Stimulated activated CD4-positive, alpha-beta T cell treated with anti-CD3 and anti-CD28 coated beads, Interleukin-4, amount 100 ng/mL, for 48 hours (primary cell): Measurements from ENCODE around the gene KRTAP5-2.

Source experiments
- DNase-seq, 2 donors: peaks; one replicate each; pipeline ENCODE4 v3.0.0-alpha.2; 2020; ENCODE audit warnings: low read depth in 2 of 2

The KRTAP5-2 gene

GRCh38 chr11:1567721-1568100, 30.4 kb downstream of the KRTAP5-2 start:
- DNase-seq: no peak

DNA sequence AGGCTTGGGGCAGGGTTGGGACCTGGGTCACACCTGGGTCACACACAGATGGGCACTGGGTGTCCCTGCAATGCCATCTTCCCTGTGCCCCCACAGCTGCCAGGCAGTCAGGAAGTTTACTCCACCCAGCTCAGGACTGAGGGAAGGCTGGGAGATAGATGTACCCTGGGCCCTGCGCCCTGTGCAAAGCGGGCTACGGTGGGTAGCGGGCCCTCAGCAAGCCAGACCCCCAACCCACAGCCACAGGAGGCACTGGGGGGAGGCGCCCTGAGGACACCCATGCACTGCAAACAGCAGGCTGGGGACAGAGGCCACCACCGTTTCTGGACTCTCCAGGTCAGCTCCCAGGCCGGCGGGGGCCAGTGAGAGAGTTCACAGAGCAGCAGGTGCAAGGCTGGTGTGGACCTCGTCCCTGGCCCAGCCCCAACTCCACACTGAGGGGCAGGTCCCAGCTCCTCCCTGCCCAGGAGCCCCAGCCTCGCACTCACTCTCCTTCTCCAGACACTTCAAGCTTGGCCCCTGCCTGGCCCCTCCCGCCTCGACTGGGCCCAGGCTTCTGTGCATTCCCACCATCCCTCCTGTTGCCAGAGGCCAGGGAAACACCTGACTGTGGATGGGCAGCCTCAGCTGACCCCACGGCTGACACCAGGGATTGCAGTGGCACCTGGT, 30.9 kb downstream of the KRTAP5-2 start:
- DNase-seq: no peak

DNA sequence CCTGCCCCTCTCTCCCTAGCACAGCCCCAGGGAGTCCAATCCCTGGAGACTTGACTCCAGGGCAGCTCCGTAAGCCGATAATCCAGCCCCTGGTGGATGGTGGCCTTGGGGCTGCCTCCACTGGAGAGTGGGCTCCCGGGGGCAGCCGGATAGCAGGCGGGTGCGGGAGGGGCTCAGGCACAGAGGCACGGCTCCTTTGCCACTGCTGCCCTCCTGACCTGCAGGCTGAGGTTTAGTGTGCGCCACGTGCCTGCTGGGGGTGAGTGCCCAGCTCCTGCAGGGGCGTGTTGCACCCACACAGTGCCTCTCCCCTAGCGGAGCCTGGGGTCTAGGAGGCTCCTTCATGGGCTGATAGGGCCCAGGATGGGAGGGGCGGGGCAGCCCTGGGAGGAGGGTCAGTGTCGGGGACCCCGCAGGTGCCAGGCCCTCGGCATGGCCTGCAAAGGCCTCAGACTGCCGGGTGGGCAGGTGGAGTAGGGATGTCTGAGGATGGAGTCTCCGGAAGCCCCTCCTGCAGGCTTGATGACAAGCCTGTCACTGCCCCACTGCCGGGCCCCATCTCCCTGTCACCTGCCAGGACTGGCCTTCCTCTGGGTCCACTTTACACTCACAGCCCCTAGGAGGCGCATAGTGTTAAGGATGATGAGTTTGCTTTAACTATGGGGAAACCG, 31.6 kb downstream of the KRTAP5-2 start:
- DNase-seq: no peak

DNA sequence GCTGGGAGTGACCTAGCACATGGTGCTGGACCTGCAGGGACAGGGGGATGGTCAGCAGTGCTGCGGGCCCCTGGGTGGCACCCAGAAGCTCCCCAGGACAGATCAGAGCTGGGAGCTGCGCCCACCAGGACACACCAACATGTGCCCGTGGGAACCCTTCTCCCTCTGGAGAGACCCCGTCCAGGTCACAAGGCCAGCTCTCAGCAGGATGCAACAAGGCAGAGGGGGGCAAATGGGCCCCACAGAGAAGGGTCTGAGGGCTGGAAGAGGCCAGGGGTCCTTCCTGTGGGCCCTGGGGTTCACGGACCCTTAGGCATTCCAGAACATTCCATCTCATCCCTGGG, 32.2 kb downstream of the KRTAP5-2 start:
- no peak for DNase-seq

DNA sequence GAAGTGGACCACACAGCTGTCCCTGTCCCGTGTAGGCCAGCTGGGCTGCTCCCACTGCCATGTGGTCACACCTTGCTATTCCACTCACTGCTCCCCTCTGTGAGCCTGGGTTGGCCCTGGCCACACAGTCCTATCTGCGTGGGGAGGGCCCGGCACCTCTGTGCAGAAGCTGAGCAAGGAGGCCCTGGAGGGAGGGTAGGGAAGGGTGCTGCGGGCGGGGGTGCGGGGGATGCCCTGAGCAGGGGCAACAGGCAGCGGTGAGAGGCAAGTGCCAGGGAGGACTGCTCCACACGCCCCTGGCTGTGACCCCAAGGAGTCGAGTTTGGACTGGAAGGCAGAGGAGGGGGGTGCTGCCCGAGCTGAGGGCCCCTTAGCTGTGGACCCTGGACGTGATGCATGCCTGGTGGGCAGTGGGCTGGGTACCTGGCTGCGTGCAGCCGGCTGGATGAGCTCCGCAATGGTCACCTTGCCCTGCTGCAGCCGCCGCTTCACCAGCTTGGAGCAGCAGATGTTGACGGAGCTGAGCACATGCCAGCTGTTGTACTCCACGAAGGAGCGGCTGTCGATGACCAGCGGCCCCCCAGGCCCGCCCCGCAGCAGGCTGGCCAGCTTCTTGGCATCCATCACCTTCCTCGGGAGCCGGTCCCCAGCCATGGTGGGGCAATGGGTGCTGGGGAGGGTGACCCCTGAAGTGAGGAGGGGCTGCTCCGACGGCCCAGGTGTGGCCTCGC, 32.8 kb downstream of the KRTAP5-2 start:
- no peak for DNase-seq

DNA sequence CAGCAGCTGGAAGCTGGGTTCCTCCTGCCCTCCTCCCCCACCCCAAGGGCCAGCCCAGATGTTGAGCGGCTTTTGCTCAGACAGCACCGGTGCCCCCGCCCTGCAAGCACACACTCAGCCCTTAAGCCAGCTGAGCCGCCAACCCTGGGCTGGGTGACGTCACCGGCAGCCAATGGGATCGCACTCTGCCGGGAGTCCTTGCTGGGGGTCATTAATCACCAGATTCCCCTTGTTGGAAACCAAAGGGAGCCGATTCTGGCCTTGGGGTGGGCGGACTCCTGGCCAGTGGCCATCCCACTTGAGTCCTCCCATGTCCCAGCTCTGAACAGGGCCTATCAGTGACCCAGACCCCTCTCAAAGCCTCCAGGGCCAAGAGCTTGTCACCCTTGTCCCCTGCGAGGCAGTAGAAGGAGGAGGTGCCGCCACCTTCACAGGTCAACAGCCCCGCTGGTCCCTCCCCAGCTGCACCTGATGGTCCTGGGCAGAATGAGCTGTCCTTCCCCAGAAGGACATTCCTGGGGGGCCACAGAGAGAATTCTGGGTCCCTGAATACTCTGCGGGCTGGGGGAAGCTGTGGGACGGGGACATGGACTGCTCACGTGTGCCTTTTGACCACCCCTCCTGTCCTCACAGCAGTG, 33.4 kb downstream of the KRTAP5-2 start:
- DNase-seq: no peak

DNA sequence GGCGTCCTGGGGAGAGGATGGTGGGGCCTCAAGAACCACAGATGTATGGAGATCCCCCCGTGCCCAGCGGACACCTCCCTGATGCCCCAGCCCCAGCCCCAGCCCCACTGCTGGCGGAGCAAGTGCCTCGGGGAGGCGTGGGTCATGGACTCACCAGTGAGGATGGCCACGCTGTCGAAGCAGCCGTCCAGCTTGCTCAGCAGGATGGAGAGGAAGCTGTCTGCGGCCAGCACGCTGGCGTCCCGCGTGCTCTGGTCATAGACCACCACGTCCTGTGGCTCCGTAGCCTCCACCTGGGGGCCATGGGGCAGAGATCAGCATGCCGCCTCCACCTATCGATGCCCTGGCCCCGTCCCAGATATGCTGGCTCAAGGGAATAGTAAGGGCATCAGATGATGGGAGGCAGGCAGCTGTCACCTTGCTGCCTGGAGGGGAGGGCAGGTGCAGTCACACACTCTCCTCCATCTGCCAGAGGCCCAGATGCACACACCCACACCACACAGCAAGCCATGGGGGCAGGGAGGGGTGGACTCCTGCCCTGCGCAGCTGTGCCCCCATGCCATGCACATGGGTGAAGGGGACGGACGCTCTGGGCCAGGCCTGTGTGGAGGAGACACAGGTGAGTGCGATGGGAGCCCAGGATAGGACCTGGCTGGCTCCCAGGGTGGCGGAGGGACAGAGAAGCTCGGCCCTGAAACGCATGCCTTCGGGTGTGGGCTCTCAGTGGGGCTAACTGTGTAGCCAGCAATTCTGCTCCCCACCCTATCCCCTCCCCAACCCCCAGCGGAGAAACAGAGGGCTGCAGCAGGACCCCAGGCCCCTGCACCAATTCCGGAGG, 34.2 kb downstream of the KRTAP5-2 start:
- no peak for DNase-seq

DNA sequence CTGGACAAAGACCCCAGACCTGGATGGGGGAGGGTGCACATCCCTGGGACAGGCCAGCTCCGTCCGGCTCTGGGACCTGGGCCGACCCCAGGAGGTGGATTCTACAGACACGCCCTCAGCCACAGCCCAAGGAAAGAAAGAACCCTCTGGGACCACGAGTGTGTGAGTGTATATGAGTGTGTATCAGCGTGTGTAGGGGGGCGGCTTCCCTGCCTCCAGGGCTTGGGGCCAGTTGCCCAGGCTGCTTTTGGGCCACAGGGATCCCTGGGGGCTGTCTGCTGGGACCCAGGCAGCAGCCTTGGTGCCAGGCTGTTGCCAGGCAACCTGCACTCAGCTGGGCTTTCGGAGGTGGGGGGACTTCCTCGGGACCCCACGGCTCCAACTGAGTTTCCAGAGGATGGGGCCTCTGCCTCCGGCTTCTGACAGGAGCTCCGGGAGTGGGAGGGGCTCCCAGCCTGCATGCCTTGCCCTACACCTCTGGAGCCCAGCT, 34.9 kb downstream of the KRTAP5-2 start:
- no peak for DNase-seq

GRCh38 chr11:1562469-1563148, 35.5 kb downstream of the KRTAP5-2 start:
- no peak for DNase-seq

- DNase-seq: no peak
Measured at GRCh38 chr11:1561955-1562354, 36.1 kb downstream of the KRTAP5-2 start.

DNA sequence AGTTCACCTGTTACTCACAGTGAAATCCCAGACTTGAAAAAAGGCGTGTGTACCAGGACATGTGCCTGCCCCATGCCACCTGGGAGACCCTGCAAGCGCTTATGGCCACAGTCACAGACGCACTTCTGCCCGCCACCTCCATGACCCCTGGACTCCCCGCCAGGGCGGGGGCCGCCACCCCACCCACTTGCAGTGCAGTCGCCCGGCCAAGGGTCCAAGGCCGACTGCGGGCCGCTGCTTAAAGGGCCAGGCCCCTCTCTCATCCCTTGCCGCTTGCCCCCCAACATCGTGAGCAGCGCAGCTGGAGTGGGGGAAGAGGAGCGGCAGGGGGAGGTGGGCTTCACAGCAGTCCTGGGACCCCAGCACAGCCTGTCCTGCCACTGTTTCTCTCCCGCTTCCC, 36.8 kb downstream of the KRTAP5-2 start:
- DNase-seq: no peak

DNA sequence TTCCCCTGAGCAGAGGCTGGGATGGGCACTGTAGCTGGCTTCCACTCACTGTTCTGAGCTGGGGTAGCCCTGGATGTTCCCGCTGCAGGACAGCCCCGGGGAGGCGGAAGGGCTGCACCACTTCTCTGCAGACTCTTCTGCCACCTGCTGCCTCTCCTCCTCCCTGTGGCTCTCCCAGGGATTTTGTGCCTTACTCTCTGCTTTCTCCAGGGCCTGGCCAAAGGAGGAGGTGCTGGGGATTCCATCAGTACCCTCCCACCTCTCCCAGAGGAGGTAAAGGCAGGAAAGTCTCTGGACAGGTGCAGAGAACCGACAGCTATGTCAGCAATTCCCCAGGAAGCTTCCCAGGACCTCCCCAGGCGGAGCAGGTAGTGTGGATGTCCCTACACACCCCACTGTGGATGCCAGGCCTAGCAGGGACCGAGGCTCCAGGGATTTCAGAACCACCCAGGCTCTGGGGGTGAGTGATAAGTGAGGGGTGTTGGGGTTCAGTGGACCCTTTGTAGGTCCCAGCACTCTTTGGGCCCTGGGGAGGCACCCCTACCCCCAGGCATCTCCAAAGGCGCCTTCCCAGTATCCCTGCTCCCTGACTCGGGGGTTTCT, 37.3 kb downstream of the KRTAP5-2 start:
- no peak for DNase-seq

- no peak for DNase-seq
Measured at GRCh38 chr11:1560002-1560648, 38.0 kb downstream of the KRTAP5-2 start.

DNA sequence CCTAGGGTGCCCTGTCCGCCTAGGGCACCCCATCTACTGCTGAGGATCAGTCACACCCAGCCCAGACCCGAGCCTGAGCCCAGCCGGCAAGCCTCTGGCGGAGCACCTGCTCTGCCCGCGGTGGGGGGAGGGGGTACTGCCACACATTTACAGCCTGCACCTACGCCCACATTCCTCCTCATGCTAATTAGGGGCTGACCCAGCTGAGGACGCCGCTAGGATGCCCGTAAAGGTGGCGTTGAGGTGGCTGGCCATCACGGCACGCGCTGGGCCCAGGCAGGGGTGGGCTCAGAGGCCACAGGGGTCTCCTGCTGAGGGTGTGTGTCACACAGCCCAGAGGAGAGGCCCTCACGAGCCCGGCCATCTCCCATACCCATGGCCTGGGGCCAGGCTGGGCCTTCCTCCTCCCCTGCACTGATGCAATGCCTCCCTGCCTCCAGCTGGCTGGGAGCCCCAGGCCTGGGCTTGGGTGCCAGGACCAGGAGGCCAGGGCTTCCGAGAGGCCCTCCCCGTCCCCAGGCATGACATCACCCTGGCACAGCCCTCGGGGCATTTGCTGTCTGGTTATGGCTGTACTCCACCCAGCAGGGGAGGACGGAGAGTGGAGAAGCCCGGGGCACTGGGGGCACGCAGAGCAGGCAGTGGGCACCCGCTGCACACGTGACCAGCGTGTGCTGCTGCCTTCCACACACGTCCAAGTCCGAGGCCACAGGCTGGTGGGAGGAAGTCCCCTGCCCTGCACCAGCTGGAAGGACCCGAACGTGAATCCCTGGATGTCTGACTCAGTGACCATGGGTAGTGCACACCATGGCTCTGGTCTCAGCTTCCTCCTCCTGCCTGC, 38.8 kb downstream of the KRTAP5-2 start:
- DNase-seq: no peak

GRCh38 chr11:1558775-1559110, 39.4 kb downstream of the KRTAP5-2 start:
- DNase-seq: no peak

DNA sequence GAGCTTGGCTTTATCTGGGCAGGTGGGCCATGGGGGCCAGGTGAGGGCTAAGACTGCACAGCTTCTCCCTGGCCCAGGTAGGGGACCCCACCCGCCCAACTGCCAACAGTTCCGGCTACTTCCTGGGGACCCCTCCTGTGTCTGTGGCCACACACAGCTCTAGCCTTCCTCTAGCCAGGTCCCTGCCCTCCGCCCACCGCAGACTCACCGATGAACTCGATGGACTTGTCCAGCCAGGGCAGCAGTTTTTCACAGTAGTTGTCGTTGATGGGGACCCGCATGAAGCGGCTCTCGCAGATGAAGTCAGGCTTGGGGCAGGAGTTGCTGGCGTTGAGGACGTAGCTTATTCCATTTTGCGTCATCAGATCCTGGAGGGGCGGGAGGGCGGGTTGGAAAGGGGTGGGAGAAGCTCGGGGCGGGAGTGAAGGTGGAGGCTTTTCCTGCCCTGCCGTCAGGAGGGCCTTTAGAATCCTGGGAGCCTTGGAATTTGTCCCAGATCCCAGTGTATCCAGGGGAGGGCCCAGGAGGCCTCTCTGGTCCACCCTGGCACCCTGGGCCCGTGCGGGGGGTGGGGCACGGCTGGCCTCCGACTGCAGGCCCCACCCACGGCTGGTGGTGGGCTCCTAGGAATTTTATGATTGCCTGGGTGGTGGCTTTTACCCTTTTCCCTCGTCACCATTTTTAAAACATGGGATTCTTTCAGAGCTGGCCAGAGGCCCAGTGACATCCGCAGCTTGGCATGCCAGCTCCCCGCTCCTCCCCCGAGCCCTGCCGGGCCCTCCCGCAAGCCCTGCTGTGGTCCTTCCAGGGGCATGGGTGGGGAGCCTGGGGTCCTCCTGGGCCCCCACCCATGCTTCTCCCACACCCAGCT, 40.0 kb downstream of the KRTAP5-2 start:
- DNase-seq: no peak

GRCh38 chr11:1557051-1557884, 40.8 kb downstream of the KRTAP5-2 start:
- no peak for DNase-seq
